SK-N-SH (cell line): ENCODE results near the gene KRT17.
"Not testable (repeated sequence)": the region's sequence is repeated elsewhere in the genome, so short reads cannot be mapped to it uniquely, and the experiment has no call there.

ENCODE experiments used
- CHD2 ChIP-seq: fragments of 150-350 bp; IDR thresholded peaks from 2 replicates; pipeline ENCODE4 v1.6.1; 2018; ENCODE audit warnings: low read length; ENCODE audit not compliant: partially characterized antibody
- CTCF ChIP-seq: fragments of 200-600 bp; sonication (generic); IDR thresholded peaks from 2 replicates; pipeline ENCODE4 v1.6.1; 2017; ENCODE audit warnings: antibody characterized with exemption, mild to moderate bottlenecking, moderate library complexity
- FOXM1 ChIP-seq: IDR thresholded peaks from 2 replicates; pipeline ENCODE4 v1.4.0; 2012; ENCODE audit warnings: low read depth, mild to moderate bottlenecking
- MXI1 ChIP-seq: IDR thresholded peaks from 2 replicates; pipeline ENCODE4 v1.6.1; 2012; ENCODE audit warnings: mild to moderate bottlenecking, low read depth, low read length, improper control_type of control experiment
- RCOR1 ChIP-seq: fragments of 150-350 bp; IDR thresholded peaks from 2 replicates; pipeline ENCODE4 v1.6.1; 2017; ENCODE audit warnings: antibody characterized with exemption, low read length
- RFX5 ChIP-seq: IDR thresholded peaks from 2 replicates; pipeline ENCODE4 v1.6.1; 2012; ENCODE audit warnings: mild to moderate bottlenecking, improper control_type of control experiment, low read length
- SIN3A ChIP-seq: IDR thresholded peaks from 2 replicates; pipeline ENCODE4 v1.6.1; 2012; ENCODE audit warnings: low read depth, mild to moderate bottlenecking, low read length, moderate library complexity, borderline replicate concordance

- not testable (repeated sequence) for TF ChIP-seq CTCF, CHD2, SIN3A, RFX5, MXI1, RCOR1, FOXM1
Observed at GRCh38 chr17:41619927-41620582, 4.3 kb downstream of the KRT17 start.
